Mesothelial cell of epicardium (in vitro differentiated cells): ENCODE results near the gene ARHGEF12. TPM values are rescaled to one million over a fixed set of nuclear protein-coding genes. Genes with fewer than 3 reads are reported as not detected.

Source experiments
- DNase-seq, 2 experiments: peaks; one replicate each; pipeline ENCODE4 v3.0.0; 2021; ENCODE audit warnings: low spot score in 2 of 2; ENCODE audit not compliant: unreplicated experiment in 2 of 2
- H3K27ac Mint-ChIP-seq: 2 replicates; pipeline ENCODE4 v1.8.0; 2021; ENCODE audit warnings: mixed read lengths
- H3K27me3 Mint-ChIP-seq: 2 replicates; pipeline ENCODE4 v1.8.0; 2021; ENCODE audit warnings: low read depth, mixed read lengths
- H3K36me3 Mint-ChIP-seq: 2 replicates; pipeline ENCODE4 v1.8.0; 2021; ENCODE audit warnings: mixed read lengths
- H3K4me1 Mint-ChIP-seq: 2 replicates; pipeline ENCODE4 v1.8.0; 2021; ENCODE audit warnings: mixed read lengths
- H3K4me3 Mint-ChIP-seq: 2 replicates; pipeline ENCODE4 v1.8.0; 2021; ENCODE audit warnings: mild to moderate bottlenecking, moderate library complexity, mixed read lengths
- H3K9me3 Mint-ChIP-seq: 2 replicates; pipeline ENCODE4 v1.8.0; 2021; ENCODE audit warnings: mixed read lengths
- CTCF ChIP-seq: fragments of 200-600 bp; sonication (generic); IDR thresholded peaks from one replicate; pipeline ENCODE4 v1.5.0; 2021; ENCODE audit warnings: antibody characterized with exemption; ENCODE audit not compliant: unreplicated experiment
- total RNA-seq: library from RNA; stranded (reverse); gene quantifications from 3 replicates; pipeline ENCODE4 v1.2.1, GENCODE V29; 2021

ARHGEF12 gene
- total RNA-seq, 1 donor from 2014 or later: 86.0 TPM

GRCh38 chr11:120511116-120511819 is 175.1 kb downstream of the ARHGEF12 start, which contains the start of gene GRIK4:
Gene GRIK4, plus strand, starts transcription at chr11:120511748. Its CDS starts 148,571 bp downstream, at chr11:120660319.
- Mint-ChIP-seq H3K9me3 (no peaks in the 10 kb centered on the region), H3K4me1 (peaks cover 9% of the 10 kb centered on the region), H3K4me3 (peak within 1 kb of the TSS; percentile 57), H3K27ac (no peak within 1 kb of the TSS), H3K36me3 (no peaks in the 10 kb centered on the region), H3K27me3 (peaks cover 80% of the 10 kb centered on the region)
- peak; percentile 84 to 96 for DNase-seq
- TF ChIP-seq CTCF: peak; percentile 93

GRCh38 chr11:120511820-120512738 is 175.9 kb downstream of the ARHGEF12 start:
- no peak for TF ChIP-seq CTCF
- no peak overlapping the region for H3K27ac Mint-ChIP-seq
- peaks cover 76% of the 10 kb centered on the region for H3K27me3 Mint-ChIP-seq

GRCh38 chr11:120512739-120513435 is 176.7 kb downstream of the ARHGEF12 start:
- Mint-ChIP-seq H3K36me3 (no peaks in the 10 kb centered on the region), H3K9me3 (no peaks in the 10 kb centered on the region), H3K4me1 (peaks cover 22% of the 10 kb centered on the region), H3K4me3 (peak overlapping the region; percentile 60), H3K27ac (no peak overlapping the region), H3K27me3 (peaks cover 73% of the 10 kb centered on the region)
- DNase-seq: peak in 1 of 2 experiments; percentile 35
- no peak for TF ChIP-seq CTCF

More at GRCh38 chr11:120511820-120512738, 175.9 kb downstream of the ARHGEF12 start:
- Mint-ChIP-seq H3K9me3 (no peaks in the 10 kb centered on the region), H3K4me1 (peaks cover 15% of the 10 kb centered on the region), H3K4me3 (peak overlapping the region; percentile 57), H3K36me3 (no peaks in the 10 kb centered on the region)
- DNase-seq: peak in 1 of 2 experiments; percentile 38

GRCh38 chr11:120513436-120514315 is 177.5 kb downstream of the ARHGEF12 start:
- Mint-ChIP-seq H3K9me3 (no peaks in the 10 kb centered on the region), H3K4me3 (peak overlapping the region; percentile 60), H3K4me1 (peaks cover 25% of the 10 kb centered on the region), H3K36me3 (no peaks in the 10 kb centered on the region), H3K27me3 (peaks cover 66% of the 10 kb centered on the region), H3K27ac (no peak overlapping the region)
- no peak for TF ChIP-seq CTCF
- DNase-seq: no peak
